Astrocyte (in vitro differentiated cells and primary cell): ENCODE measurements around the gene SCAND1. TPM values are rescaled to one million over a fixed set of nuclear protein-coding genes. Genes with fewer than 3 reads are reported as not detected.

Experiments used
- DNase-seq: peaks from one replicate; pipeline ENCODE4 v3.0.0-alpha.2; 2010; ENCODE audit warnings: low read depth
- FAIRE-seq: peaks from 2 replicates; lab custom pipeline; 2011; peaks lifted over from hg19 to GRCh38; lab: Jason Lieb, UNC
- H2AFZ ChIP-seq: 2 replicates; pipeline ENCODE4 v1.6.0; 2012; ENCODE audit warnings: low read depth, low read length, inconsistent platforms
- H3K27ac ChIP-seq: 2 replicates; pipeline ENCODE4 v1.5.1; 2011; ENCODE audit warnings: low read depth, low read length, inconsistent platforms
- H3K27me3 ChIP-seq: 2 replicates; pipeline ENCODE4 v1.6.0; 2011; ENCODE audit warnings: low read length, inconsistent platforms; ENCODE audit not compliant: insufficient read depth
- H3K36me3 ChIP-seq: 2 replicates; pipeline ENCODE4 v1.5.1; 2011; ENCODE audit warnings: low read length, inconsistent platforms; ENCODE audit not compliant: insufficient read depth
- H3K4me1 ChIP-seq: 2 replicates; pipeline ENCODE4 v1.5.1; 2011; ENCODE audit warnings: low read length, inconsistent platforms; ENCODE audit not compliant: insufficient read depth
- H3K4me2 ChIP-seq: 2 replicates; pipeline ENCODE4 v1.6.0; 2012; ENCODE audit warnings: low read length, inconsistent platforms
- H3K4me3 ChIP-seq: 2 replicates; pipeline ENCODE4 v1.5.1; 2011; ENCODE audit warnings: low read depth, mild to moderate bottlenecking, low read length, inconsistent platforms; ENCODE audit not compliant: insufficient read depth
- H3K79me2 ChIP-seq: 2 replicates; pipeline ENCODE4 v1.6.0; 2012; ENCODE audit warnings: mild to moderate bottlenecking, low read length, inconsistent platforms; ENCODE audit not compliant: insufficient read depth
- H3K9ac ChIP-seq: 2 replicates; pipeline ENCODE4 v1.6.0; 2012; ENCODE audit warnings: mild to moderate bottlenecking, low read length, inconsistent platforms
- H3K9me3 ChIP-seq: 2 replicates; pipeline ENCODE4 v1.5.1; 2012; ENCODE audit warnings: low read depth, mild to moderate bottlenecking, low read length, inconsistent platforms; ENCODE audit not compliant: insufficient read depth
- H4K20me1 ChIP-seq: 2 replicates; pipeline ENCODE4 v1.6.0; 2012; ENCODE audit warnings: low read length, inconsistent platforms; ENCODE audit not compliant: insufficient read depth
- H3K27ac Mint-ChIP-seq: one replicate; pipeline ENCODE4 v1.8.0; 2021; ENCODE audit warnings: mild to moderate bottlenecking, mixed read lengths; ENCODE audit not compliant: unreplicated experiment
- H3K27me3 Mint-ChIP-seq: one replicate; pipeline ENCODE4 v1.8.0; 2021; ENCODE audit warnings: low read depth, mixed read lengths; ENCODE audit not compliant: unreplicated experiment
- H3K36me3 Mint-ChIP-seq: one replicate; pipeline ENCODE4 v1.8.0; 2021; ENCODE audit warnings: low read depth, mixed read lengths; ENCODE audit not compliant: unreplicated experiment
- H3K4me1 Mint-ChIP-seq: one replicate; pipeline ENCODE4 v1.8.0; 2021; ENCODE audit warnings: low read depth, mixed read lengths; ENCODE audit not compliant: unreplicated experiment
- H3K4me3 Mint-ChIP-seq: one replicate; pipeline ENCODE4 v1.8.0; 2021; ENCODE audit warnings: mild to moderate bottlenecking, moderate library complexity, mixed read lengths; ENCODE audit not compliant: unreplicated experiment
- H3K9me3 Mint-ChIP-seq: one replicate; pipeline ENCODE4 v1.8.0; 2021; ENCODE audit warnings: mild to moderate bottlenecking, mixed read lengths; ENCODE audit not compliant: unreplicated experiment
- CTCF ChIP-seq: IDR thresholded peaks from 2 replicates; pipeline ENCODE4 v1.5.1; 2011; ENCODE audit warnings: low read depth, mild to moderate bottlenecking, inconsistent platforms, low read length, moderate library complexity; ENCODE audit not compliant: insufficient read depth
- EZH2 ChIP-seq: IDR thresholded peaks from 2 replicates; pipeline ENCODE4 v1.6.1; 2012; ENCODE audit warnings: mild to moderate bottlenecking, low read length, inconsistent platforms; ENCODE audit not compliant: insufficient read depth
- total RNA-seq: library from RNA; stranded (reverse); gene quantifications from 2 replicates; pipeline ENCODE4 v1.2.1, GENCODE V29; 2021

SCAND1 gene
- total RNA-seq, 1 donor from 2014 or later, result 63.8 TPM

GRCh38 chr20:35941620-35942019 is 12.7 kb downstream of the SCAND1 start:
- FAIRE-seq (no peak), DNase-seq (no peak)
- Mint-ChIP-seq H3K27ac (no peak overlapping the region), H3K36me3 (peaks cover 19% of the 10 kb centered on the region), H3K4me3 (no peak overlapping the region), H3K9me3 (no peaks in the 10 kb centered on the region), H3K27me3 (no peaks in the 10 kb centered on the region), H3K4me1 (no peaks in the 10 kb centered on the region)
- Histone ChIP-seq H3K4me1 (no peaks in the 10 kb centered on the region), H3K4me3 (no peak overlapping the region), H3K9me3 (no peaks in the 10 kb centered on the region), H3K27me3 (no peaks in the 10 kb centered on the region), H3K27ac (no peak overlapping the region), H3K4me2 (no peak overlapping the region), H3K36me3 (peaks cover 10% of the 10 kb centered on the region), H3K79me2 (no peaks in the 10 kb centered on the region), H2AFZ (no peak overlapping the region), H4K20me1 (peaks cover 26% of the 10 kb centered on the region), H3K9ac (no peak overlapping the region)
- no peak for TF ChIP-seq CTCF
- no peak for TF ChIP-seq EZH2

GRCh38 chr20:35939264-35939663 is 15.0 kb downstream of the SCAND1 start:
- Histone ChIP-seq H3K27ac (no peak overlapping the region), H2AFZ (no peak overlapping the region), H3K4me1 (no peaks in the 10 kb centered on the region), H3K36me3 (peaks cover 10% of the 10 kb centered on the region), H3K9me3 (no peaks in the 10 kb centered on the region), H3K9ac (no peak overlapping the region), H4K20me1 (peaks cover 30% of the 10 kb centered on the region), H3K79me2 (no peaks in the 10 kb centered on the region), H3K4me3 (no peak overlapping the region), H3K27me3 (no peaks in the 10 kb centered on the region), H3K4me2 (no peak overlapping the region)
- Mint-ChIP-seq H3K4me1 (no peaks in the 10 kb centered on the region), H3K27me3 (no peaks in the 10 kb centered on the region), H3K36me3 (peaks cover 14% of the 10 kb centered on the region), H3K27ac (no peak overlapping the region), H3K9me3 (no peaks in the 10 kb centered on the region), H3K4me3 (no peak overlapping the region)
- FAIRE-seq, result no peak
- TF ChIP-seq EZH2 (no peak), CTCF (no peak)
- no peak for DNase-seq

- Mint-ChIP-seq H3K4me1 (no peaks in the 10 kb centered on the region), H3K9me3 (peaks cover 2% of the 10 kb centered on the region), H3K36me3 (peaks cover 28% of the 10 kb centered on the region), H3K27ac (no peak overlapping the region), H3K4me3 (no peak overlapping the region), H3K27me3 (no peaks in the 10 kb centered on the region)
- Histone ChIP-seq H3K9me3 (no peaks in the 10 kb centered on the region), H3K27ac (no peak overlapping the region), H3K4me2 (no peak overlapping the region), H2AFZ (no peak overlapping the region), H3K9ac (no peak overlapping the region), H3K36me3 (peaks cover 6% of the 10 kb centered on the region), H4K20me1 (peaks cover 17% of the 10 kb centered on the region), H3K4me1 (no peaks in the 10 kb centered on the region), H3K79me2 (no peaks in the 10 kb centered on the region), H3K27me3 (no peaks in the 10 kb centered on the region), H3K4me3 (no peak overlapping the region)
- FAIRE-seq, result no peak
- DNase-seq, result no peak
- TF ChIP-seq EZH2 (no peak), CTCF (no peak)
Observed at GRCh38 chr20:35934050-35934449, 20.3 kb downstream of the SCAND1 start.
